Mammary epithelial cell (primary cell): ENCODE results near the gene SOX21.

Source experiments
- EZH2 ChIP-seq: IDR thresholded peaks from 2 replicates; pipeline ENCODE4 v1.6.1; 2012; ENCODE audit warnings: low read length, inconsistent platforms, borderline replicate concordance
- TF ChIP-seq, protein P1 (sequence below), 2 donors: IDR thresholded peaks in 1 of 2; conservative IDR thresholded peaks in 1 of 2; 2 replicates each; pipeline ENCODE4 v1.5.1; 2011 to 2012; ENCODE audit warnings: inconsistent platforms in 2 of 2, low read length in 2 of 2, mild to moderate bottlenecking in 2 of 2, control low read depth in 1 of 2, low read depth in 1 of 2; ENCODE audit not compliant: insufficient read depth in 1 of 2; ENCODE audit errors: extremely low read depth in 1 of 2

DNA sequence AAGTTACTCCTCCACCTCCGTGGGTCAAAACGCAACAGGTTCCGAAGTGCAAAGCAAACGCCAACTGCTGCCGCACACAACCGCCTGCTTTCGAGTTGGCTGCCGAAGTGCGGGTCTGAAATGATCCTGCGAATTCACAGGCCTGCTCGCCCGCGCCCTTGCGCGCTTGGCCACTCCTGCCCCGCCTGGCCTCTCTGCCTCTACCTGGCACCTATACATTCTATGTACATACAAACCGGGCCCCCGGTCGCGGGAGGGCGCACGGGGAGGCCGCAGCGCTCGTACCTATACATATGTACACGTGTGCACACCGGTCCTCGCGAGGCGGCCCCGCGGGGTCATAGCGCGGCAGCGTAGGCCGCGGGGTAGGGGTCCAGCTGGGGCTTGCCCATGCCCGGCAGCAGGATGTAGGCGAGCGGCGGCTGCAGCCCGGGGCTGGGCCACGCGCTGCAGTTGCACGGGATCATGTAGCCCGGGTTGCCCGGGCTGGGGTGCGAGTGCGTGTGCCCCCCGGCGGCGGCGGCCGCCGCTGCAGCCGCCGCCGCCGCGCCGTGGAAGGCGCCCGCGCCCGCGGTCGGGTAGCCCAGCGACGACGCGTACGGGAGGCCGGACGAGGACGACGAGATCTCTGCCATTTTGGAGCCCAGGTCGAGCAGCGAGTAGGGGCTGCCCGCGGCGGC lies 1.3 kb downstream of the SOX21 start:
- TF ChIP-seq, protein P1, sequence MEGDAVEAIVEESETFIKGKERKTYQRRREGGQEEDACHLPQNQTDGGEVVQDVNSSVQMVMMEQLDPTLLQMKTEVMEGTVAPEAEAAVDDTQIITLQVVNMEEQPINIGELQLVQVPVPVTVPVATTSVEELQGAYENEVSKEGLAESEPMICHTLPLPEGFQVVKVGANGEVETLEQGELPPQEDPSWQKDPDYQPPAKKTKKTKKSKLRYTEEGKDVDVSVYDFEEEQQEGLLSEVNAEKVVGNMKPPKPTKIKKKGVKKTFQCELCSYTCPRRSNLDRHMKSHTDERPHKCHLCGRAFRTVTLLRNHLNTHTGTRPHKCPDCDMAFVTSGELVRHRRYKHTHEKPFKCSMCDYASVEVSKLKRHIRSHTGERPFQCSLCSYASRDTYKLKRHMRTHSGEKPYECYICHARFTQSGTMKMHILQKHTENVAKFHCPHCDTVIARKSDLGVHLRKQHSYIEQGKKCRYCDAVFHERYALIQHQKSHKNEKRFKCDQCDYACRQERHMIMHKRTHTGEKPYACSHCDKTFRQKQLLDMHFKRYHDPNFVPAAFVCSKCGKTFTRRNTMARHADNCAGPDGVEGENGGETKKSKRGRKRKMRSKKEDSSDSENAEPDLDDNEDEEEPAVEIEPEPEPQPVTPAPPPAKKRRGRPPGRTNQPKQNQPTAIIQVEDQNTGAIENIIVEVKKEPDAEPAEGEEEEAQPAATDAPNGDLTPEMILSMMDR (conservative IDR thresholded peaks at IDR 0.05 in 1 of 2, IDR thresholded peaks at IDR 0.05 in 1 of 2; ENCODE audit: extremely low read depth in 1 of 2, insufficient read depth in 1 of 2, low read depth in 1 of 2, low read length in 2 of 2): no peak
- no peak for TF ChIP-seq EZH2
